Embryonic facial prominence (tissue), 1 donor: ENCODE measurements around the gene AP2S1.
"Not testable (repeated sequence)": the region's sequence is repeated elsewhere in the genome, so short reads cannot be mapped to it uniquely, and the experiment has no call there.

Experiments used
- DNase-seq: peaks from one replicate; pipeline ENCODE4 v3.0.0-alpha.2; 2016; ENCODE audit errors: extremely low spot score

The AP2S1 gene

GRCh38 chr19:46842791-46843190, 7.9 kb downstream of the AP2S1 start:
- DNase-seq, result no peak

- no peak for DNase-seq
These were observed 9.1 kb downstream of the AP2S1 start for GRCh38 chr19:46841458-46842083.

GRCh38 chr19:46840498-46840942, 10.1 kb downstream of the AP2S1 start:
- DNase-seq, result peak; percentile 66

DNA sequence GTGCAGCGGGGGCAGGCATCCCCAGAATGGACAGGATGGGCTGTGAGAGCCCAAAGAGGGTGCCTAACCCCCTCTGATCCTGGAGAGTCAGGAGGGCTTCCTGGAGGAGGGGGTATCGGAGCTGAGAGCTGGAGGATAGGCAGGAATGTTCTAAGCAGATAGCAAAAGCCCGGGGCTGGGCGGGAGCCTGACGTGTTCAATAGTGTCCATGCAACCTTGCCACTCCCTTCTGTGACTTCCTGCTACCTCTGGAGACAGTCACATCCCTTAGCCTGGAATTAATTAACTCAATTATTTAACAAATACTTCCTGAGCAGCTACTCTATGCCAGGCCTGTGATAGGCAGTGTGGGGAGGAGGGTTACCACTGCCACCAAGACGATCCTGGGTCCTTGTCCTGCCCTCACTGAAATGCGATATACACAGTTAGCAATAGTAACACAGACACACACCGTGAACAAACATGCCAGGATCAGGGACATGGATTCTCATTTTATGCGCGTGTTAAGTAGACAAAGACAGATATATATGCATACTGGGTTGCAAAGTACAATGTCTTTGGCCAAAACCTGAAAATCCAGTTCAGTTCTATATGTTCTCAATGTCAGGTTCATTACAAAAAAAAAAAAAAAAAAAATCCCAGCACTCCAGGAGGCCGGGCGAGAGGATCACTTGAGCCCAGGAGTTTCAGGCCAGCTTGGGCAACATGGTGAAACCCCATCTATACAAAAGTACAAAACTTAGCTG, 10.7 kb downstream of the AP2S1 start:
- DNase-seq, result no peak

DNA sequence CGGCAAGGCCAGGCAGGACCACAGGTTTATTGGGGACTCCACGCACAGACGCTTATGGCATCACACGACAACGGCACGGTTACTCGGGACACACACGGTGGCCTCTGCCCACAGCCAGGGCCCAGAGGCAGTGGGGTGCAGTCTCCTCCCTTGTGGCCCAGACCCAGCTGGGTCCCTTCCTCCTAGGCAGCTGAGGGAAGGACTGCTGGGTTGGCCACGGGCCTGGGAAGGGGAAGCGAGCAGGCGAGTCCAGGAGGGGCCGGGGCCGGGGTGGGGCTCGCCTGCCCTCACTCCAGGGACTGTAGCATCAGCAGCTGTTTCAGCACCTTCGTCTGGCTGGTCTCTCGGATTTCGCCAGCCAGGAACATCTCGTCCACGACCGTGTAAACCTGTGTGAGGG, 12.5 kb downstream of the AP2S1 start:
- DNase-seq, result no peak

GRCh38 chr19:46834984-46835383, 15.7 kb downstream of the AP2S1 start:
- DNase-seq, result no peak

GRCh38 chr19:46834121-46834520, 16.5 kb downstream of the AP2S1 start:
- no peak for DNase-seq

DNA sequence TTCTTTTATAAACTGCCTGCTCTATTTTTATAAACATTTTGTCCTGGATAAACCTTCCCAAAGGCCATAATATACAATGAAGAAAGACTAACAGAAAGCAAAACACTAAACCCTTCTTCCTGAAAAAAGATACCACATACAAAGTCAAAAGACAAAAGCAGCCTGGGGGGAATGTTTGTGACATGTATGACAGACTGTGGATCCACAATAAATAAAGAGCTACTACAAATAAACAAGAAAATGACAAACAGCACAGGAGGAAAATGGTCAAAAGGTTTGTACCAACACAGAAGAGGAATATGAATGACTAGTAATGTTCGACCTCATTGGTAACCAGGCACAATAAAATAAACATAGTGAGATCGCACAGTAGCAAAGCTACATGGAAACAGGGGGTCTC, 19.8 kb downstream of the AP2S1 start:
- DNase-seq, result no peak

- DNase-seq, result no peak
These were observed 22.2 kb downstream of the AP2S1 start for GRCh38 chr19:46828484-46828883.

DNA sequence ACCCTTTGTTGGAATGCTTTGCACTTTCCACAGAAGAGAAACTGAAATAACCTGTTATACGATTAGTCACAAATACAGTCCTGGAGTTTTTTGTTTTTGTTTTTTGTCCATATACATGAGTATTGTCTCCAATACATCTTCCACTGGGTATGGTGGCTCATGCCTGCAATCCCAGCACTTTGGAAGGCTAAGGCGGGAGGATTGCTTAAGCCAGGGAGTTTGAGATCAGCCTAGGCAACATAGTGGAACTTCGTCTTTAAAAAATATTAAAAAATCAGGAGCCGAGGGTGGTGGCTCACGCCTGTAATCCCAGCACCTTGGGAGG, 25.0 kb downstream of the AP2S1 start:
- DNase-seq, result no peak

GRCh38 chr19:46824890-46825730, 25.5 kb downstream of the AP2S1 start:
- no peak for DNase-seq

GRCh38 chr19:46823049-46823448, 27.6 kb downstream of the AP2S1 start:
- no peak for DNase-seq

DNA sequence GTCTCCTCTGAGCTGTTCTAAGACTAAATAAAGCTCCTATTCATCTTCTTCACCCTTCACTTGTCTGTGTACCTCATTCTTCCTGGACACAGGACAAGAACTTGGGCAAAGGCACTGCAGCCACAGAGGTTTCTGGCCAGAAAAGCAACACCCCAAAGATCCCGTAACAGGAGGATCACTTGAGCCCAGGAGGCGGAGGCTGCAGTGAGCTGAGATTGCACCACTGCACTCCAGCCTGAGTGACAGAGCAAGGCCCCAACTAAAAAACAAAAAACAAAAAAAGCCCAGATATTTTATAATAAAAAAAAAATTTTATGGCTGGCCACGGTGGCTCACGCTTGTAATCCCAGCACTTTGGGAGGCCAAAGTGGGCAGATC, 28.2 kb downstream of the AP2S1 start:
- DNase-seq, result not testable (repeated sequence)

DNA sequence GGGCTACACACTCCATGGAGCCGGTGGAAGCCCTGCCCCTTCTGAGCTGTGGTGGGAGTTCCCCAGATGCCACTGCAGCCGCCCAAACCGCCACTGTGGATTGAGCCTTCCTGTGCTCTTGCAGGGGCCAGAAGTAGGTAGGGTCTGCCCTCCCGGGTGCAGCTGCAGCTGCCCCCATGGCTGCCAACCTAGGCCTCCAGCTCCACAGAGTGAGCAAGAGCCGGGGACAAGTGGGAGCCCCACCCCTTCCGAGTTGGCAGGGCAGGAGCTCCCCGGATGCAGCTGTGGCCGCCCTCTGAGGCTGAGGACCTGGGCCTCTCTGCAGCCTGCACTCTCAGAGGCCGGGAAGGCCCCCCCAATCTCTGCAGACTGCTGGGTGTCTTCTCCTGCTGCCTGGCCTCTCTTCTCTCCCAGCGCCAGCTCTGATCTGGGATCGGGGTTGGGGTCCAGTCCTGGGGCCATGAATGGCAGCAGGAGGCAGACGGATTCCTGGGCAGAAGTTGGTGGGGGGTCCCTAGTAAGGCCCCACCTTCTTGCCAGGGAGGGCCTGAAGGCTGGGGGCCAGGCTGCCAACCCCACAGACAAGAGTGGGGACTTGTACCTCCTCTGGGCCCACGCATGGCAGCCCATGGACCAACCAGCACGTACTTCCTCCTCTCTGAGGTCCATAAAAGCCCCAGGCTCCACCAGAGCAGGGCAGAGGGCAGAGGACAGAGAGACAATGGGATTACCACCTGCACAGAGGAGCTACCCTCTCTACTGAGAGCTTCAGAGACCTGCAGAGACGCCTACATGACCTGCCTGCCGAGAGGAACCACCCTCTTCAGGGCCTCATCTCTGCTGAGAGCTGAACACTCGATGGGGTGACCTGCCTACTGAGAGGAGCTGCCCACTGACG, 28.9 kb downstream of the AP2S1 start:
- DNase-seq, result no peak

- no peak for DNase-seq
These were observed 31.8 kb downstream of the AP2S1 start for GRCh38 chr19:46818812-46819211.

GRCh38 chr19:46815833-46816627, 34.6 kb downstream of the AP2S1 start:
- DNase-seq, result no peak

DNA sequence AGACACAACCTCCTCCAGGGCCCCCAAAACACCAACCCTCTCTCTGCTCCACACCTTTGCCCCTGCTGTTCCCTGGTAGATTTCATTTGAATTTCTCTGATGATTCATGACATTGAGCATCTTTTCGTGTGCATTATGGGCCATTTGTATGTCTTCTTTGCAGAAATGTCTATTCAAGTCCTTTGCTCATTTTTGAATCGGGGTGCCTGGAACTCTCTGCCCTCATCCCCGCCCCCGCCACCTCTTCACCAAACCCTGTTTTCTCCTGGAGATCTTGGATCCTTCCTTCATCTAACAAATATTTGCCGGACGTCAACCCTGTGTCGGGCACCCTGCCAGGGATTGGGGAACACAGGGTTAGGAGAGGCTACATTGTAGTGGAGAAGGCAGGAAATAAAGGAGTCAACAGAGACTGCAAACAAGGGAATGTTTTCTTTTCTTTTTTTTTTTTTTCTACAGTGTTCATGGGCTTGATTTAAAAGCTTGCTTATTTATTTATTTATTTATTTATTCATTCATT, 36.7 kb downstream of the AP2S1 start:
- no peak for DNase-seq

GRCh38 chr19:46812977-46813838, 37.4 kb downstream of the AP2S1 start:
- DNase-seq, result no peak

DNA sequence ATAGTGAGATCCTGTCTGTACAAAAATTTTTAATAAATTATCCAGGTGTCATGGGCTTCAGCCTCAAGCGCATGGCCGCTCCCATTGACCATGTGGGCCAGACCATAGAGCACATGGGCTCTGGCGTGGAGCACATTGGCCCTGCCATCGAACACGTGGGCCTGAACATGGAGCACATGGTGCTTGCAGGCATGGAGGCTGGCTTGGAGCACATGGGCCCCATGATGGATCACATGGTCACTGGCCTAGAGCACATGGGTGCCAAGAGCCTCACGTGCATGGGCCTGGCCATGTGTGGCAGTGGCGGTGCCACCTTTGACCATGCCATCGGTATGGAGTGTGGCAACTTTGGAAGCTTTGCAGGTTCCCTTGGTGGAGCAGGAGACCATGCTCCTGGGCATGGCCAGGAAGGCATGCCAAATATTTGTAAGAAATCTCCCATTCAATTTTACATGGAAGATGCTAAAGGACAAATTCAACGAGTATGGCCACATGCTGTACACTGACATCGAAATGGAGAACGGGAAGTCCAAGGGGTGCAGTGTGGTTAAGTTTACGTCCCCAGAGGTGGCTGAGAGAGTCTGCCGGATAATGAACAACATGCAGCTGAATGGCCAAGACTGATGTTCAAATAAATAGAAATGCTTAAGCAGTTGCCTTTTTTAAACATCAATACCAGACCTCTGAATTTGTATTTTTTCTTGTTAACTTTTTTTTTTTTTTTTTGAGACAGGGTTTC, 40.9 kb downstream of the AP2S1 start:
- DNase-seq, result no peak
